Measurements from ENCODE around the gene RPL3.

RPL3 gene

DNA sequence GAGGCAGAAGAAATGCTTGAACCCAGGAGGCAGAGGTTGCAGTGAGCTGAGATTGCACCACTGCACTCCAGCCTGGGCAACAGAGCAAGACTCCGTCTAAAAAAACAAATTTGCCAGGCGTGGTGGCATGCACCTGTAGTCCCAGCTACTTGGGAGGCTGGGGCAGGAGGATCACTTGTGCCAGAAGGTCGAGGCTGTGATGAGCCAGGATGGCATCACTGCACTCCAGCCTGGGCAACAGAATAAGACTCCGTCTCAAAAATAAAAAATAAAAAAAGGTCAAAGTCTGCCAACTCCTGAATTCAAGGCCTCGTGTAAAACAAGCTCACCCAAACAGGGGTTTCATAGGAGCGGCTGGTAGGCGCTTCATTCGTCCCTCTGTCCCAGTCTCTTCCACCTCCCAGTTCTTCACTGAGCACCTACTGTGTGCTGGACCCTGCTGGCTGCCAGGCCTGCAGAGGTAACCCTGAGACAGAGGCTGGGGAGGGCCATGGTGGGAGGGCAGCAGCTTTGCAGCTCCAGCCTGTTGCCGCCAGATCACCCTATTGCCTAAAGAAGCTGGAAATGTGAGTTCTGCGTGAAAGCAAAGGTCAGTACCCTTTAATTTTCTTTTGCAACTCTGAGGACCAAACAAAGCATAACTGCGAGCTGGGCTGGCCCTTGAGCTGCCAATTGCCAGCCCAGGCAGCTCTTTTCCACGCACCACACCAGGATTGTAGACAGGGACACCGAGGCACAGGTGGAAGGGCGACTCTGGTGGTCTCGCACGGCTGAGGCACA, 15.3 kb downstream of the RPL3 start:
- POLR2A ChIA-PET, result interaction anchor here (1.0 to 1.8 kb wide), 2 partner anchors 10 to 15 kb away, joined by 3 to 13 read pairs; partner anchors contain the start of gene RPL3
- TF ChIP-seq FOXM1 (IDR thresholded peaks at IDR 0.05; ENCODE audit: borderline replicate concordance) (no peak), TARDBP (IDR thresholded peaks at IDR 0.05) (no peak), BHLHE40 (IDR thresholded peaks at IDR 0.05; ENCODE audit: borderline replicate concordance) (no peak), FOXK2 (IDR thresholded peaks at IDR 0.05) (no peak), ZNF384 (IDR thresholded peaks at IDR 0.05) (no peak), SUZ12 (IDR thresholded peaks at IDR 0.05) (no peak), ARNT (IDR thresholded peaks at IDR 0.05) (no peak), NFRKB (IDR thresholded peaks at IDR 0.05) (no peak)
- DNase-seq (ENCODE audit: extremely low spot score), result no peak
- CTCF ChIA-PET, result no interaction called here

DNA sequence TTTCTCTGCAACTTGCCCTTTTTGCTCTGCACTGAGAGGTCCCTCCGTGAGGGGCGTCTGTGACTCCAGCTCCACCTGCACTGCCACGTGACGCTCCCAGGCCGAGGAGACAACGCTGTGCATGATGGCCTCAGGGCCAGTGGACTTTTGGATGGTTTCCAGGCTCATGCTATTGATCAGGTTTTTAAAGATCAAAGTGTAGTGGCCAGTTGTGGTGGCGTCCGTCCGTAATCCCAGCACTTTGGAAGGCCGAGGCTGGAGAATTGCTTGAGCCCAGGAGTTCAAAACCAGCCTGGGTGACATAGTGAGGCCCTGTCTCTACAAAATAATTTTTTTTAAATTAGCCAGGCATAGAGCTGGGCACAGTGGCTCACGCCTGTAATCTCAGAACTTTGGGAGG, 16.1 kb downstream of the RPL3 start:
- DNase-seq (ENCODE audit: extremely low spot score), result no peak
- ChIA-PET CTCF (no interaction called here), POLR2A (interaction anchor here (0.7 to 1.8 kb wide), 4 partner anchors 9 to 17 kb away, joined by 3 to 13 read pairs (median 3); partner anchors contain the start of gene RPL3)
- TF ChIP-seq SUZ12 (IDR thresholded peaks at IDR 0.05), result no peak
- no peak for TF ChIP-seq BHLHE40 (IDR thresholded peaks at IDR 0.05; ENCODE audit: borderline replicate concordance)
- TF ChIP-seq ZNF384 (IDR thresholded peaks at IDR 0.05), result no peak

- no peak for DNase-seq (ENCODE audit: extremely low spot score)
- CTCF ChIA-PET, result no interaction called here
- TF ChIP-seq FOXA1 (IDR thresholded peaks at IDR 0.05), result no peak
- TF ChIP-seq ZNF384 (IDR thresholded peaks at IDR 0.05), result no peak
- no peak for TF ChIP-seq TARDBP (IDR thresholded peaks at IDR 0.05)
- TF ChIP-seq HDGF (IDR thresholded peaks at IDR 0.05; ENCODE audit: borderline replicate concordance), result no peak
- TF ChIP-seq, protein P1, sequence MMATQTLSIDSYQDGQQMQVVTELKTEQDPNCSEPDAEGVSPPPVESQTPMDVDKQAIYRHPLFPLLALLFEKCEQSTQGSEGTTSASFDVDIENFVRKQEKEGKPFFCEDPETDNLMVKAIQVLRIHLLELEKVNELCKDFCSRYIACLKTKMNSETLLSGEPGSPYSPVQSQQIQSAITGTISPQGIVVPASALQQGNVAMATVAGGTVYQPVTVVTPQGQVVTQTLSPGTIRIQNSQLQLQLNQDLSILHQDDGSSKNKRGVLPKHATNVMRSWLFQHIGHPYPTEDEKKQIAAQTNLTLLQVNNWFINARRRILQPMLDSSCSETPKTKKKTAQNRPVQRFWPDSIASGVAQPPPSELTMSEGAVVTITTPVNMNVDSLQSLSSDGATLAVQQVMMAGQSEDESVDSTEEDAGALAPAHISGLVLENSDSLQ (IDR thresholded peaks at IDR 0.05), result no peak
- no peak for TF ChIP-seq LEF1 (IDR thresholded peaks at IDR 0.05; ENCODE audit: borderline replicate concordance)
- no peak for TF ChIP-seq CTBP1 (IDR thresholded peaks at IDR 0.05; ENCODE audit: borderline replicate concordance)
- no peak for TF ChIP-seq ARNT (IDR thresholded peaks at IDR 0.05)
- no peak for TF ChIP-seq FOXK2 (IDR thresholded peaks at IDR 0.05)
- no peak for TF ChIP-seq FOXM1 (IDR thresholded peaks at IDR 0.05; ENCODE audit: borderline replicate concordance)
- TF ChIP-seq SUZ12 (IDR thresholded peaks at IDR 0.05), result no peak
- TF ChIP-seq L3MBTL2 (conservative IDR thresholded peaks at IDR 0.05), result no peak
- no peak for TF ChIP-seq NFRKB (IDR thresholded peaks at IDR 0.05)
- POLR2A ChIA-PET, result interaction anchor here (0.7 to 2.1 kb wide), 3 partner anchors 10 to 17 kb away, joined by 3 to 12 read pairs (median 3); partner anchors contain the start of gene RPL3
Measured at GRCh38 chr22:39302431-39302960, 16.9 kb downstream of the RPL3 start.

DNA sequence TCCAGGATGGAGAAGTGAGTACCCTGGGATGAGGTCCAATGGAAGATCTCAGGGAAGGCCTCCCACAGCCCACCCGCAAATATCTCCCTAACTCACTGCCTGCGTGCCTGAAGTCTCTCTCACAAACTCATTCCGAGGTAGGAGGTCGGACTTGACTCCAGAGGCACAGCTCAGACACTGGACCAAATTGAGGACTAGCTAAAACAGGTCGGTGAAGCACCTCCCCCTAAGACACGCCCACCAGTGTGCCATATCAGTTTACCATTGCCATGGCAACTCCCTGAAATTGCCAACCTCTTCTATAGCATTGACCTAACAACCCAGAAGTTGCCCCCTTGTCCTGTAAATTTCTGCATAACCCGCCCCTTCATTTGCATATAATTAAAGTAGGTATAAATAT, 17.5 kb downstream of the RPL3 start:
- no peak for DNase-seq (ENCODE audit: extremely low spot score)
- ChIA-PET POLR2A (interaction anchor here (2.1 kb wide), 1 partner anchor 18 kb away, joined by 12 read pairs; the partner anchor contains the start of gene RPL3), CTCF (no interaction called here)
- no peak for TF ChIP-seq HDGF (IDR thresholded peaks at IDR 0.05; ENCODE audit: borderline replicate concordance)
- TF ChIP-seq BHLHE40 (IDR thresholded peaks at IDR 0.05; ENCODE audit: borderline replicate concordance), result no peak

DNA sequence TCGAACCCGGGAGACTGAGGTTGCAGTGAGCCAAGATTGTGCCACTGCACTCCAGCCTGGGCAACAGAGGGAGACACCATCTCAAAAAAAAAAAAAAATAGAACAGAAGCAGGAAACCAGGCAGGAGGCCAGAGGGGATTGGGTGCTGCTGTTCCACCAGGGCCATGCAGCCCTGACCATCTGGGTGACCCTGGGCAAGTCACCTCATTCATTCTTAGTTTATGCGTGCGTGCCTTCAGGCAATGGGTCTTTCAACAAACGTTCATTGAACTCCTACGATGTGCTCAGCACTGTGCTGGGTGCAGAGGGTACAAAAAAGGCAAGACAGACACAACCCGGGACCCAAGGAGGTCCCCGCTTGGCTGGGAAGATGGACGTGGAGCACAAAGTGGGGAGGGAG, 18.3 kb downstream of the RPL3 start:
- TF ChIP-seq HDGF (IDR thresholded peaks at IDR 0.05; ENCODE audit: borderline replicate concordance) (no peak), CTBP1 (IDR thresholded peaks at IDR 0.05; ENCODE audit: borderline replicate concordance) (no peak), FOXA1 (IDR thresholded peaks at IDR 0.05) (no peak), BHLHE40 (IDR thresholded peaks at IDR 0.05; ENCODE audit: borderline replicate concordance) (no peak), ARNT (IDR thresholded peaks at IDR 0.05) (no peak), ELF4 (IDR thresholded peaks at IDR 0.05) (no peak), L3MBTL2 (conservative IDR thresholded peaks at IDR 0.05) (no peak), TARDBP (IDR thresholded peaks at IDR 0.05) (no peak), FOXM1 (IDR thresholded peaks at IDR 0.05; ENCODE audit: borderline replicate concordance) (no peak), FOXK2 (IDR thresholded peaks at IDR 0.05) (no peak), SP1 (IDR thresholded peaks at IDR 0.05) (no peak)
- no peak for DNase-seq (ENCODE audit: extremely low spot score)
- ChIA-PET CTCF (no interaction called here), POLR2A (interaction anchor here (2.1 to 2.9 kb wide), 2 partner anchors 11 to 19 kb away, joined by 7 to 12 read pairs; partner anchors contain the start of gene RPL3)

DNA sequence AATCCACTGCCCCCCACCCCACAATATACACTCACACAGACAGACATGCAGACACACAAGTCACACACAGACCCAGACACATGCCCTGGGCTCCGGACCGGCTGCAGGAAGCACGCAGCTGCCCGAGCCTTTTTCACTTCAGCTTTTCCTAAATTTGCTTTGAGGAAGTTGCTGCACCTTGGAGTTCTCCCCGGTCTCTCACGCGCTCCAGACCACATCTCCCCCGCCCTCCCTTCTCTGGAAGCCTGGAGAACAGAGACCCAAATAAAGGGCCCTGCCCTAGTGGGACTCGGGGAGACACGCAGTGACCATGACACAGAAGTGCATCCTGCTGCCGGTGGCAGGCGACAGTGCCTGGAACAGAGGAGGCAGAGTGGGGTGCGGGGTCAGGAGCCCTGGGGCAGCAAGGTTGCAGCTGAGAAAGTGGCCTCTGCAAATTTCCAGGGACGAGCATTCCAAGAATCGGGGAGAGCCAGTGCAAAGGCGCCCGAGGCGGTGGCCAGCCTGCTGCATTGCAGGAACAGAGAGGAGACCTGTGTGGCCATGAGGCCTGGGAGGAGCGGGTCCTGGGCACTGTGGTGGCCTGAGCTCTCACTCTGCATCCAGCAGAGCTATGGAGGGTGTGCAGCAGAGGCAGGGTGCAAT, 19.1 kb downstream of the RPL3 start:
- CTCF ChIA-PET, result no interaction called here
- TF ChIP-seq FOXK2 (IDR thresholded peaks at IDR 0.05), result no peak
- no peak for TF ChIP-seq ARNT (IDR thresholded peaks at IDR 0.05)
- TF ChIP-seq L3MBTL2 (conservative IDR thresholded peaks at IDR 0.05), result no peak
- TF ChIP-seq ELF4 (IDR thresholded peaks at IDR 0.05), result no peak
- no peak for TF ChIP-seq ZNF384 (IDR thresholded peaks at IDR 0.05)
- TF ChIP-seq LEF1 (IDR thresholded peaks at IDR 0.05; ENCODE audit: borderline replicate concordance), result no peak
- TF ChIP-seq, protein P1 (IDR thresholded peaks at IDR 0.05), result no peak
- no peak for TF ChIP-seq HDGF (IDR thresholded peaks at IDR 0.05; ENCODE audit: borderline replicate concordance)
- no peak for TF ChIP-seq NFRKB (IDR thresholded peaks at IDR 0.05)
- no peak for TF ChIP-seq CTBP1 (IDR thresholded peaks at IDR 0.05; ENCODE audit: borderline replicate concordance)
- TF ChIP-seq TARDBP (IDR thresholded peaks at IDR 0.05), result no peak
- no peak for TF ChIP-seq FOXA1 (IDR thresholded peaks at IDR 0.05)
- TF ChIP-seq SP1 (IDR thresholded peaks at IDR 0.05), result no peak
- POLR2A ChIA-PET, result interaction anchor here (2.3 to 2.9 kb wide), 2 partner anchors 12 to 19 kb away, joined by 7 to 13 read pairs; partner anchors contain the start of gene RPL3
- DNase-seq (ENCODE audit: extremely low spot score), result no peak

Data from HEK293T (cell line).